SK-N-SH (cell line): ENCODE measurements around the gene SLC9C1. TPM values are rescaled to one million over a fixed set of nuclear protein-coding genes. Genes with fewer than 3 reads are reported as not detected.

ENCODE experiments used
- CTCF ChIA-PET: fragments of 300-600, 350-600 bp; formaldehyde crosslinking; extraction: SDS; loops from one replicate; lab custom pipeline; 2021; lab: Yijun Ruan, JAX
- POLR2A ChIA-PET: fragments of 350-600 bp; sonication (Branson Sonifier 250); formaldehyde crosslinking; extraction: SDS; loops from one replicate; lab custom pipeline; 2020; ENCODE audit warnings: antibody characterized with exemption, inconsistent platforms; lab: Yijun Ruan, JAX
- DNase-seq: peaks from one replicate; pipeline ENCODE4 v3.0.0; 2012
- H2AFZ ChIP-seq: fragments of 200-600 bp; sonication (generic); 2 replicates; pipeline ENCODE4 v1.8.1; 2016; ENCODE audit warnings: antibody characterized with exemption, mild to moderate bottlenecking, low read depth
- H3F3A ChIP-seq: fragments of 200-600 bp; sonication (generic); replicated peaks from 2 replicates; pipeline ENCODE3; 2016; ENCODE audit warnings: antibody characterized with exemption, mild to moderate bottlenecking; ENCODE audit not compliant: insufficient read depth
- H3K27ac ChIP-seq, 2 experiments: fragments of 200-500 bp in 1 of 2; fragments of 200-600 bp in 1 of 2; sonication (Bioruptor generic) in 1 of 2; sonication (generic), shearing (Covaris generic) in 1 of 2; 2 replicates each; pipeline versions ENCODE4 v1.5.1 to v1.6.1; 2014 to 2016; ENCODE audit warnings: low read depth in 2 of 2, inconsistent platforms in 1 of 2, low read length in 1 of 2, mild to moderate bottlenecking in 1 of 2, mixed read lengths in 1 of 2
- H3K27me3 ChIP-seq: fragments of 200-600 bp; sonication (generic), shearing (Covaris generic); 2 replicates; pipeline ENCODE4 v1.6.1; 2016; ENCODE audit warnings: mixed run types; ENCODE audit not compliant: insufficient read depth
- H3K36me3 ChIP-seq, 2 experiments: fragments of 200-500 bp in 1 of 2; fragments of 200-600 bp in 1 of 2; sonication (Bioruptor generic) in 1 of 2; sonication (generic) in 1 of 2; replicated peaks in 1 of 2; 2 replicates each; pipeline versions ENCODE3 to v1.5.1; 2014 to 2016; ENCODE audit warnings: low read length in 1 of 2, mild to moderate bottlenecking in 1 of 2; ENCODE audit not compliant: insufficient read depth in 2 of 2, control insufficient read depth in 1 of 2
- H3K4me1 ChIP-seq, 2 experiments: fragments of 200-500 bp in 1 of 2; fragments of 200-600 bp in 1 of 2; sonication (Bioruptor generic) in 1 of 2; sonication (generic), shearing (Covaris generic) in 1 of 2; 2 replicates each; pipeline versions ENCODE4 v1.5.1 to v1.6.1; 2014 to 2016; ENCODE audit warnings: low read depth in 1 of 2, low read length in 1 of 2, mixed run types in 1 of 2; ENCODE audit not compliant: insufficient read depth in 2 of 2, control insufficient read depth in 1 of 2
- H3K4me2 ChIP-seq: fragments of 200-600 bp; sonication (generic), shearing (Covaris generic); 2 replicates; pipeline ENCODE4 v1.6.1; 2017; ENCODE audit warnings: mixed run types
- H3K4me3 ChIP-seq, 2 experiments: fragments of 200-500 bp in 1 of 2; fragments of 200-600 bp in 1 of 2; sonication (Bioruptor generic) in 1 of 2; sonication (generic), shearing (Covaris generic) in 1 of 2; 2 replicates each; pipeline versions ENCODE4 v1.5.1 to v1.8.1; 2014 to 2016; ENCODE audit warnings: low read depth in 2 of 2, inconsistent platforms in 1 of 2, low read length in 1 of 2, mild to moderate bottlenecking in 1 of 2, mixed read lengths in 1 of 2, moderate library complexity in 1 of 2
- H3K79me2 ChIP-seq: fragments of 200-600 bp; sonication (generic); 2 replicates; pipeline ENCODE4 v1.8.1; 2017; ENCODE audit warnings: mild to moderate bottlenecking; ENCODE audit not compliant: insufficient read depth
- H3K9ac ChIP-seq: fragments of 200-600 bp; sonication (generic); 2 replicates; pipeline ENCODE4 v1.6.1; 2017; ENCODE audit warnings: mixed run types
- H3K9me2 ChIP-seq: fragments of 200-600 bp; sonication (generic); 2 replicates; pipeline ENCODE4 v1.6.1; 2017; ENCODE audit warnings: mixed run types
- H3K9me3 ChIP-seq: fragments of 200-600 bp; sonication (generic); 2 replicates; pipeline ENCODE4 v1.6.1; 2017; ENCODE audit warnings: mixed run types, mild to moderate bottlenecking, moderate library complexity
- H4K20me1 ChIP-seq: fragments of 200-600 bp; sonication (generic); 2 replicates; pipeline ENCODE4 v1.6.1; 2017; ENCODE audit warnings: mild to moderate bottlenecking, mixed run types; ENCODE audit not compliant: insufficient read depth
- ELF1 ChIP-seq: IDR thresholded peaks from 2 replicates; pipeline ENCODE4 v1.4.0; 2012
- EP300 ChIP-seq, 2 experiments: IDR thresholded peaks; 2 replicates each; pipeline versions ENCODE4 v1.4.0 to v1.6.1; 2012; ENCODE audit warnings: borderline replicate concordance in 1 of 2, low read depth in 1 of 2, low read length in 1 of 2
- FOSL2 ChIP-seq: IDR thresholded peaks from 2 replicates; pipeline ENCODE4 v1.4.0; 2012; ENCODE audit warnings: low read depth, mild to moderate bottlenecking, moderate library complexity, borderline replicate concordance
- FOXJ3 ChIP-seq: sonication (generic); formaldehyde crosslinking; IDR thresholded peaks from 2 replicates; pipeline ENCODE4 v1.5.1; 2020; ENCODE audit warnings: mild to moderate bottlenecking, missing genetic modification reagents
- FOXM1 ChIP-seq: IDR thresholded peaks from 2 replicates; pipeline ENCODE4 v1.4.0; 2012; ENCODE audit warnings: low read depth, mild to moderate bottlenecking
- POLR2AphosphoS5 ChIP-seq: IDR thresholded peaks from 2 replicates; pipeline ENCODE4 v1.6.1; 2012; ENCODE audit warnings: low read depth, low read length
- SMC3 ChIP-seq: IDR thresholded peaks from 2 replicates; pipeline ENCODE4 v1.6.1; 2012; ENCODE audit warnings: low read depth, low read length, improper control_type of control experiment
- TAF1 ChIP-seq: IDR thresholded peaks from 2 replicates; pipeline ENCODE4 v1.6.1; 2012; ENCODE audit warnings: low read depth, mild to moderate bottlenecking, low read length, moderate library complexity, borderline replicate concordance
- TCF12 ChIP-seq: IDR thresholded peaks from 2 replicates; pipeline ENCODE4 v1.4.0; 2012
- TEAD4 ChIP-seq: IDR thresholded peaks from 2 replicates; pipeline ENCODE4 v1.4.0; 2012; ENCODE audit warnings: mild to moderate bottlenecking, borderline replicate concordance; ENCODE audit not compliant: insufficient read depth
- WGBS: methylation state at CpG from one replicate; pipeline ENCODE4 v1.1.6; 2017; ENCODE audit warnings: low lambda C conversion rate; 5-methylcytosine and 5-hydroxymethylcytosine counted together
- polyA plus RNA-seq, 3 experiments: library from polyadenylated mRNA; depleted of rRNA; stranded (reverse); fragments of >200 nt; gene quantifications; 2 replicates each; pipeline ENCODE4 v1.2.3, GENCODE V29; 2012
- TF ChIP-seq, protein P1 (sequence below): IDR thresholded peaks from 2 replicates; pipeline ENCODE4 v1.4.0; 2012; ENCODE audit warnings: low read depth
- TF ChIP-seq, protein P2 (sequence below): fragments of 150-350 bp; IDR thresholded peaks from 2 replicates; pipeline ENCODE4 v1.6.1; 2017; ENCODE audit warnings: antibody characterized with exemption, low read length, low read depth, borderline replicate concordance
- TF ChIP-seq, protein P3 (sequence below): IDR thresholded peaks from 2 replicates; pipeline ENCODE4; 2012
- TF ChIP-seq, protein P4 (sequence below): fragments of 200-600 bp; sonication (generic); IDR thresholded peaks from 2 replicates; pipeline ENCODE4 v1.6.1; 2017; ENCODE audit warnings: antibody characterized with exemption, mild to moderate bottlenecking, moderate library complexity
- TF ChIP-seq, protein P5 (sequence below): IDR thresholded peaks from 2 replicates; pipeline ENCODE4 v1.6.1; 2012; ENCODE audit warnings: mild to moderate bottlenecking, low read depth, low read length, moderate library complexity

Gene SLC9C1
- polyA plus RNA-seq, 1 of the 3 experiments (the other 2 are of a cell fraction): not detected

DNA sequence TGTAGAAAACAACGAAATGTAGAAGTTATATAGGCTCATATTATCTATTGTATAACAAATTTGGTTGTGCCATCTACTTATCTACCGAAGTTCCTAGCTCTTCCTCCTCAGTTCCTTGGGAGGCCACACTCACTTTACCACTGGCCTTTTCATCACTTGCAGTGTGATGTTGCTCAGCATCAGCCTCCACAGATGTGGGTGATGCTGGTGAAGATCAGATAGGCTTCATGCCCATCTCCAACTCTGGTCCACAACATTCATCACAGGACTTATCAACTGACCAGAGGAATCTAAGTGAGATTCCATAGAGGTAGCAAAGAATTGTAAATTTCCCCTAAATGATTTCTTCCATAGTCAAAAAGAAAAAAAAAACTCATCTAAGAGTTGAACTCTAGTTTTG lies 47.4 kb upstream of the SLC9C1 start:
- DNase-seq: no peak
- Histone ChIP-seq H3K27me3 (no peaks in the 10 kb centered on the region), H3K4me1 (no peaks in the 10 kb centered on the region), H2AFZ (no peak overlapping the region), H3K9me2 (no peaks in the 10 kb centered on the region), H3F3A (no peaks in the 10 kb centered on the region), H3K79me2 (no peaks in the 10 kb centered on the region), H3K9me3 (no peaks in the 10 kb centered on the region), H3K9ac (no peak overlapping the region), H3K4me2 (no peak overlapping the region), H3K27ac (no peak overlapping the region), H4K20me1 (no peaks in the 10 kb centered on the region), H3K4me3 (no peak overlapping the region), H3K36me3 (no peaks in the 10 kb centered on the region)
- ChIA-PET POLR2A (no interaction called here), CTCF (no interaction called here)
- WGBS: 61% methylated on average over 2 of the region's 2 CpGs
- TF ChIP-seq, protein P1, sequence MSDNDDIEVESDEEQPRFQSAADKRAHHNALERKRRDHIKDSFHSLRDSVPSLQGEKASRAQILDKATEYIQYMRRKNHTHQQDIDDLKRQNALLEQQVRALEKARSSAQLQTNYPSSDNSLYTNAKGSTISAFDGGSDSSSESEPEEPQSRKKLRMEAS: no peak
- TF ChIP-seq, protein P2, sequence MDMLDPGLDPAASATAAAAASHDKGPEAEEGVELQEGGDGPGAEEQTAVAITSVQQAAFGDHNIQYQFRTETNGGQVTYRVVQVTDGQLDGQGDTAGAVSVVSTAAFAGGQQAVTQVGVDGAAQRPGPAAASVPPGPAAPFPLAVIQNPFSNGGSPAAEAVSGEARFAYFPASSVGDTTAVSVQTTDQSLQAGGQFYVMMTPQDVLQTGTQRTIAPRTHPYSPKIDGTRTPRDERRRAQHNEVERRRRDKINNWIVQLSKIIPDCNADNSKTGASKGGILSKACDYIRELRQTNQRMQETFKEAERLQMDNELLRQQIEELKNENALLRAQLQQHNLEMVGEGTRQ: no peak
- TF ChIP-seq, protein P3, sequence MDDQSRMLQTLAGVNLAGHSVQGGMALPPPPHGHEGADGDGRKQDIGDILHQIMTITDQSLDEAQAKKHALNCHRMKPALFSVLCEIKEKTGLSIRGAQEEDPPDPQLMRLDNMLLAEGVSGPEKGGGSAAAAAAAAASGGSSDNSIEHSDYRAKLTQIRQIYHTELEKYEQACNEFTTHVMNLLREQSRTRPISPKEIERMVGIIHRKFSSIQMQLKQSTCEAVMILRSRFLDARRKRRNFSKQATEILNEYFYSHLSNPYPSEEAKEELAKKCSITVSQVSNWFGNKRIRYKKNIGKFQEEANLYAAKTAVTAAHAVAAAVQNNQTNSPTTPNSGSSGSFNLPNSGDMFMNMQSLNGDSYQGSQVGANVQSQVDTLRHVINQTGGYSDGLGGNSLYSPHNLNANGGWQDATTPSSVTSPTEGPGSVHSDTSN: no peak
- TF ChIP-seq ELF1: no peak
- TF ChIP-seq FOSL2: no peak
- no peak for TF ChIP-seq EP300 (IDR thresholded peaks at IDR 0.05; ENCODE audit: borderline replicate concordance in 1 of 2, low read depth in 1 of 2, low read length in 1 of 2)
- no peak for TF ChIP-seq SMC3
- TF ChIP-seq, protein P4, sequence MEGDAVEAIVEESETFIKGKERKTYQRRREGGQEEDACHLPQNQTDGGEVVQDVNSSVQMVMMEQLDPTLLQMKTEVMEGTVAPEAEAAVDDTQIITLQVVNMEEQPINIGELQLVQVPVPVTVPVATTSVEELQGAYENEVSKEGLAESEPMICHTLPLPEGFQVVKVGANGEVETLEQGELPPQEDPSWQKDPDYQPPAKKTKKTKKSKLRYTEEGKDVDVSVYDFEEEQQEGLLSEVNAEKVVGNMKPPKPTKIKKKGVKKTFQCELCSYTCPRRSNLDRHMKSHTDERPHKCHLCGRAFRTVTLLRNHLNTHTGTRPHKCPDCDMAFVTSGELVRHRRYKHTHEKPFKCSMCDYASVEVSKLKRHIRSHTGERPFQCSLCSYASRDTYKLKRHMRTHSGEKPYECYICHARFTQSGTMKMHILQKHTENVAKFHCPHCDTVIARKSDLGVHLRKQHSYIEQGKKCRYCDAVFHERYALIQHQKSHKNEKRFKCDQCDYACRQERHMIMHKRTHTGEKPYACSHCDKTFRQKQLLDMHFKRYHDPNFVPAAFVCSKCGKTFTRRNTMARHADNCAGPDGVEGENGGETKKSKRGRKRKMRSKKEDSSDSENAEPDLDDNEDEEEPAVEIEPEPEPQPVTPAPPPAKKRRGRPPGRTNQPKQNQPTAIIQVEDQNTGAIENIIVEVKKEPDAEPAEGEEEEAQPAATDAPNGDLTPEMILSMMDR: no peak
- TF ChIP-seq TCF12: no peak
- TF ChIP-seq, protein P5, sequence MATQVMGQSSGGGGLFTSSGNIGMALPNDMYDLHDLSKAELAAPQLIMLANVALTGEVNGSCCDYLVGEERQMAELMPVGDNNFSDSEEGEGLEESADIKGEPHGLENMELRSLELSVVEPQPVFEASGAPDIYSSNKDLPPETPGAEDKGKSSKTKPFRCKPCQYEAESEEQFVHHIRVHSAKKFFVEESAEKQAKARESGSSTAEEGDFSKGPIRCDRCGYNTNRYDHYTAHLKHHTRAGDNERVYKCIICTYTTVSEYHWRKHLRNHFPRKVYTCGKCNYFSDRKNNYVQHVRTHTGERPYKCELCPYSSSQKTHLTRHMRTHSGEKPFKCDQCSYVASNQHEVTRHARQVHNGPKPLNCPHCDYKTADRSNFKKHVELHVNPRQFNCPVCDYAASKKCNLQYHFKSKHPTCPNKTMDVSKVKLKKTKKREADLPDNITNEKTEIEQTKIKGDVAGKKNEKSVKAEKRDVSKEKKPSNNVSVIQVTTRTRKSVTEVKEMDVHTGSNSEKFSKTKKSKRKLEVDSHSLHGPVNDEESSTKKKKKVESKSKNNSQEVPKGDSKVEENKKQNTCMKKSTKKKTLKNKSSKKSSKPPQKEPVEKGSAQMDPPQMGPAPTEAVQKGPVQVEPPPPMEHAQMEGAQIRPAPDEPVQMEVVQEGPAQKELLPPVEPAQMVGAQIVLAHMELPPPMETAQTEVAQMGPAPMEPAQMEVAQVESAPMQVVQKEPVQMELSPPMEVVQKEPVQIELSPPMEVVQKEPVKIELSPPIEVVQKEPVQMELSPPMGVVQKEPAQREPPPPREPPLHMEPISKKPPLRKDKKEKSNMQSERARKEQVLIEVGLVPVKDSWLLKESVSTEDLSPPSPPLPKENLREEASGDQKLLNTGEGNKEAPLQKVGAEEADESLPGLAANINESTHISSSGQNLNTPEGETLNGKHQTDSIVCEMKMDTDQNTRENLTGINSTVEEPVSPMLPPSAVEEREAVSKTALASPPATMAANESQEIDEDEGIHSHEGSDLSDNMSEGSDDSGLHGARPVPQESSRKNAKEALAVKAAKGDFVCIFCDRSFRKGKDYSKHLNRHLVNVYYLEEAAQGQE: no peak
- no peak for TF ChIP-seq TEAD4
- no peak for TF ChIP-seq FOXJ3 (CRISPR knock-in tag)
- no peak for TF ChIP-seq POLR2AphosphoS5
- TF ChIP-seq FOXM1: no peak
- TF ChIP-seq TAF1: no peak
